Stimulated activated CD8-positive, alpha-beta memory T cell treated with anti-CD3 and anti-CD28 coated beads, Interleukin-15, amount 100 ng/mL, for 48 hours (primary cell): Measurements from ENCODE around the gene ELOVL4.

Experiments
- DNase-seq, 2 donors: peaks; one replicate each; pipeline ENCODE4 v3.0.0-alpha.2; 2020; ENCODE audit warnings: low read depth in 2 of 2

ELOVL4 gene

GRCh38 chr6:79947191-79948186, at the start of gene ELOVL4:
ELOVL4 (minus strand) TSS chr6:79947553; CDS start chr6:79947279, 274 bp downstream.
- peak; percentile 61 to 65 for DNase-seq

DNA sequence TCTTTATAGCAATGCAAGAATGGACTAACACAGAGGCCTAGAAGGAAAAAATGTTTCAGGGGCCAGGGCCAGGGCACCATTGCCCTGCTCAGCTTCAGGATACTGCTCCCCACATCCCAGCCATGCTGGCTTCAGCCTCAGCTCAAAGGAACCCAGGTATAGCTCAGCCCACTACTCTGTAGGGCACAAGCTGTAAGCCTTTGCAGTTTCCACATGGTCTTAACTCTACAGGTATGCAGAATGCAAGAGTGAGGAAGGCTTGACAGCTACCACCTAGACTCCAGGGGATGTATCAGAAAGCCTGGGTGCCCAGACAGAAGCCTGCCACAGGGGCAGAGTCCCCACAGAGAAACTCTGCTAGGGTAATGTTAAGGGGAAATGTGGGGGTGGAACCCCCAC, 46.6 kb upstream of the ELOVL4 start:
- DNase-seq: no peak

- no peak for DNase-seq
Observed at GRCh38 chr6:79993012-79993910, 45.9 kb upstream of the ELOVL4 start.

DNA sequence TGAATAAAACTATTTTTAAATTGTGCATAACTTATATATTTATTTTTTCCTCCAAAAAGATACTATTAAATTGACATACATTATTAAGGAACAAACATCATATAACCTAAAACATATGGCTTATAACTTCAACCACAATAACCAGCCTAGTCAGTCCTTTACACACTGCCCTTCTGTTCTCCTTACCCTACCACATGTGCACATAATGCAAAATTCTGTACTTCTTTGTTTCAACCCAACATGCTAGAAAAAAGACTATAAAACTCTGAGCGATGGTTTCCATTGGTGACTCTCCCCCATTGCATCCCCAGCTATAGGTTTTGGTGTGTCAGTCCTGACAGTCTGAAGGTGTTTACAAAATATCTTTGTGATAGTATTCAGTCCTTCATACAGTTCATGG, 42.3 kb upstream of the ELOVL4 start:
- no peak for DNase-seq

DNA sequence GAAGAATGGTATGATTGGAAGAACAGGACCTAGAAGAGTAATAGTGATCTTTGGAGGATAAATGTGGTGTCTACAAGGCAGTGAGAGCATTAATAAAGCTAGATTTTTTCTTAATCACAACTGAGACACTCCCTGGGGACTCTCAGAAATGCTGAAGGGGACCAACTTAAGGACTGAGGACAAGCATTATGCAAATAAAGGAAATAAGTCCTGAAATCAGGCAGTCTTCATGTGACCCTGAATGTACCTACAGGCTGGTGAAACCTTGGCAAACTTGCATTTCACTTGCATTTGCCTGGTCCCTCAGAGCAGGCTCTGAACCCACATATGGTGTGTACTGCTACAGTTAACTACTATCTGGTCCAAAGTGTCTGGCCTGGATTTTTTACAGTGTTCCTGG, 37.8 kb upstream of the ELOVL4 start:
- DNase-seq: no peak

GRCh38 chr6:79984261-79984660, 36.9 kb upstream of the ELOVL4 start:
- DNase-seq: no peak

GRCh38 chr6:79981652-79982051, 34.3 kb upstream of the ELOVL4 start:
- no peak for DNase-seq

DNA sequence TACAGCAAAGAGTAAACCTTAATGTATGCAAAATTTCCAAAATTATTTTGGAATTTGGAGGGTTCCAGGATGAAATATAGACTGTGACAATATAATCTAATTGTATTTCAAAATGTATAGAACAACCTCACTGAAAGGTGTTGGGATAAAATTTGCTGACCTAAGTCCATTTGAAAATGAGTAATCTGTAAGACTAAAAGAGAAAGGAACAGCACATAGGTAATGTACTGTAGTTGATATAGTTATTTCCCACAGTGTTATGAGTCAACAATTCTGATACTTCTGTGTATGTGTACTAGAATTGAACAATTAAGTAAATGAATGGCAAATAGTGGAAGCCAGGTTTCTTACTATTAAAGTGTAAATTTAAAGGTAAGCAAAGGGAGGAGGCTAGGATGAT, 23.8 kb upstream of the ELOVL4 start:
- no peak for DNase-seq

- DNase-seq: no peak
Observed at GRCh38 chr6:79969784-79970183, 22.4 kb upstream of the ELOVL4 start.

GRCh38 chr6:79967178-79967577, 19.8 kb upstream of the ELOVL4 start:
- no peak for DNase-seq

DNA sequence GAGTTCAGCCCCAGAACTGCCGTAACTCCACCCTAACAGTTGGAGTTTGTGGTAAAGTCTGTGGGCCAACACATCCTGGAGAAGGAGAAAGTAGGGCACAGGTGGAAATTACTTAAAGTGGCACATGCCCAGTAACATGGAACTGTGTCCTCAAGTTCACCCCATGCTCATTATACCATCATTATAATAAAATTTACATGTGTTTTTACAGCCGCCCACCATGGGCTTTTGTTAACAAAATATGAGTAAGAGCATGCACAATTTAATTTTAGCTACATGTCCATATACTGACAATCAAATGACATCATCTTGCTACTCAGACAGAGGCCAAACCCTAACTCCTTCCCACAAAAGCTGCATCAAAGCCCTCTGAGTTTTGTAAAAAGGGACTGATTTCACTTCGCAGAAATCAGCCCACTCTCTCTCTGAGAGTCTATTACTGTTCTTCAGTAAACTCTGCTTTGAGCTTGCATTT, 17.3 kb upstream of the ELOVL4 start:
- no peak for DNase-seq

GRCh38 chr6:79954849-79955248, 7.5 kb upstream of the ELOVL4 start:
- DNase-seq: no peak

- DNase-seq: peak in 1 of 2 donors; percentile 13
Observed at GRCh38 chr6:79949233-79949632, 1.9 kb upstream of the ELOVL4 start.

GRCh38 chr6:79946272-79947190, 822 bp downstream of the ELOVL4 start:
- no peak for DNase-seq

- DNase-seq: no peak
Observed at GRCh38 chr6:79943133-79943532, 4.2 kb downstream of the ELOVL4 start.

- no peak for DNase-seq
Observed at GRCh38 chr6:79941489-79942151, 5.7 kb downstream of the ELOVL4 start.

DNA sequence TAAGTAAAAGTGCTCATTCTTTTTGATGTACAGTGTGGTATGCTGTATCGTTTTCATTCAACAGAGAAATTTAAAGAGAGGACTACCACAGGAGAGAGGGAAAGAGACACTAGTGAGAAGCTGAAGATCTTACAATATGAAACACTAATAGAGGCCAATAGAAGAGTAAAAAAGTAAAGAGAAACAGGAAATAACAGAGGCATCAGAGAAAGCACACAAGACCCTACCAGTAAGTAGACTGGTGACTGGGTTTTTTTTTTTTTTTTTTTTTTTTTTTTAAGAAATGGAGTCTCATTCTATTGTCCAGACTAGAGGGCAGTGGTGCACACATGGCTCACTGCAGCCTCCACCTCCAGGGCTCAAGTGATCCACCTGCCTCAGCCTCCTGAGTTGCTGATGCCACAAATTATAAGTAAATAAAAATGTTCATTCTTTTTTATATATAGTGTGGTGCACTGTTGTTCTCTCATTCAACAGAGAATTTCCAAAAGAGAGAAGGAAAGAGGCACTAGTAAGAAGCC, 18.8 kb downstream of the ELOVL4 start:
- no peak for DNase-seq

DNA sequence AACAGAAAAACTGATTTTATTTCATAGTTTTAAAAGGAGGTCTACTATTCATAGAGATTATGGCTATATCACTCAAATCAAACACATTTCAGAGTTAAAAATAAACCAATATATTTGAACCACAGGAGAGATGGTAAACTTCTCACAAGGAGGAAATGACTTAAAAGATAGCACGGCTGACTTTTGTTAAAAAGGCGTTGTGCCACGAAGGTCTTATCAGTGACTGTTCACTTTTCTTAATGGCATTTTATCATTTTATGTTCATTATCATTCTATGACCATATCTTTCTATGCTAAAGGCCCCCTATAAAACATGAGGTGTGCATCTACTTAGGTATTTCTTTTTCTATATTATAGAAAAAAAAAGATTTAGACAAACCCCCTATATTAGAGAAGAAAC, 19.6 kb downstream of the ELOVL4 start:
- DNase-seq: no peak

DNA sequence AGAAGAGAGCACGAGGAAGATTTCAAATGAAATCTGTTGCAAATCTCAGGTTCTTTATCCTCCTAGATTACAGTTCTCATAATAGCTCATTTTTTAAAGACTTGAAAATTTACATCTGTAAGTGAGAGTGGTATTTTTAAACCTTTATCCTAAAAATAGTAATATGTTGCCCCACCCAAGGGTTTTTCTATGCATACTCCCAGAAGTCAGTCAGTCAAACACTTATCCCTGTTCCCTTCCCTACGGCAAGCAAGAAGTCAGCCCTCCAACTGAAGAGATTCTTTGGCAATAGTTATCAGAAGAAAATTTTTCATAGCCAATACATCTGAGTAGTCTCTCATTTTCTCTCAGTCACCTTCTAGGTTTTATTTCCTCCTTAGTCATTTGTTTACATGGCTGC, 24.1 kb downstream of the ELOVL4 start:
- no peak for DNase-seq

DNA sequence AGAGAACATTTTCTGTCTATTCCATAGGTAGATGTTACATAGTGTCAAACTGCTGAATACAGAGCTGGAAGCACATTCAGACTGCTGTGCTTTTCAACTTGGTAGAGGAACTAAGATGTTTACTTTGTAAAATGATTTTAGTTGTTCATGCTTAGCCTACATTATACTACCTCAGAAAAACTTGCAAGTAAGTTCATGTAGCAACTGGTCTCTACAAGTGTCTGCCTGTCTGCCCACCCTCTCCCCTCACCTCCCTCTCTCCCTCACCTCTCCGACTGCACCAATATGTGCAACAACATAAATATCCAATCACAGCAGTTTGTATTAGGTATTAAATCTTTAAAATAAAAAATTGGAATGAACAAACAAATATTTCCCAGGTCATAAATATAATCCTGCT, 25.3 kb downstream of the ELOVL4 start:
- DNase-seq: no peak
